ENCODE measurements around the gene BMP6.

DNA sequence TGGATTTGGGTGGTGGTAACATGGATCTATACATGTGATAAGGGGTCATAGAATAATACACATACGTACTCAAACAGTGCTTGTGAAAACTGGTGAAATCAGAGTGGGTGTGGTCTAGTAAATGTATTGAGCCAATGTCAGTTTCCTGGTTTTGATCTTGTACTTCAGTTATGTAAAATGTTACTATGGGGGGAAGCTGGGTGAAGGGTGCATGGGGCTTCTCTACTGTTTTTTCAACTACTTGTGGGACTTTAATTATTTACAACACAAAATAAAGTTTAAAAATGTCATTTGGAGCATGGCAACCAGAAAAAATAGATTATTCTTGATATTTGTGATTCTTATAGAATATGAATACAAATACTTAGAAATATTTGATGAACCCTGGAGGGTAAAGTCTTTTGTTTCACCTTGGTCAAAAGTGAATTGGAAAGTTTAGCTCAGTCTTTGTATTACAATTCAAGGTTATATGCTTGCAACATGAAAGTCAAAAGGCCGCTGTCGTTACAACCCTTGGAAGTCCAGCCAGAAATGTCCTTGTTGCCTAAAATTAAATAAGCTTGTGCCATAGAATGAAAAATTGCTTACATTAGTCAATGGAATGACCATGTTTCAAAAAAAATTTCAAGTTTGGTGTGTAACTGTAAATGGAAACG lies 110.6 kb downstream of the BMP6 start:
- TF ChIP-seq, protein P1, sequence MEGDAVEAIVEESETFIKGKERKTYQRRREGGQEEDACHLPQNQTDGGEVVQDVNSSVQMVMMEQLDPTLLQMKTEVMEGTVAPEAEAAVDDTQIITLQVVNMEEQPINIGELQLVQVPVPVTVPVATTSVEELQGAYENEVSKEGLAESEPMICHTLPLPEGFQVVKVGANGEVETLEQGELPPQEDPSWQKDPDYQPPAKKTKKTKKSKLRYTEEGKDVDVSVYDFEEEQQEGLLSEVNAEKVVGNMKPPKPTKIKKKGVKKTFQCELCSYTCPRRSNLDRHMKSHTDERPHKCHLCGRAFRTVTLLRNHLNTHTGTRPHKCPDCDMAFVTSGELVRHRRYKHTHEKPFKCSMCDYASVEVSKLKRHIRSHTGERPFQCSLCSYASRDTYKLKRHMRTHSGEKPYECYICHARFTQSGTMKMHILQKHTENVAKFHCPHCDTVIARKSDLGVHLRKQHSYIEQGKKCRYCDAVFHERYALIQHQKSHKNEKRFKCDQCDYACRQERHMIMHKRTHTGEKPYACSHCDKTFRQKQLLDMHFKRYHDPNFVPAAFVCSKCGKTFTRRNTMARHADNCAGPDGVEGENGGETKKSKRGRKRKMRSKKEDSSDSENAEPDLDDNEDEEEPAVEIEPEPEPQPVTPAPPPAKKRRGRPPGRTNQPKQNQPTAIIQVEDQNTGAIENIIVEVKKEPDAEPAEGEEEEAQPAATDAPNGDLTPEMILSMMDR (IDR thresholded peaks at IDR 0.05), result no peak
- TF ChIP-seq EP300 (IDR thresholded peaks at IDR 0.05), result no peak
